Hepatocyte (in vitro differentiated cells): ENCODE results near the gene CXXC1. TPM values are rescaled to one million over a fixed set of nuclear protein-coding genes. Genes with fewer than 3 reads are reported as not detected.
"Not testable (repeated sequence)": the region's sequence is repeated elsewhere in the genome, so short reads cannot be mapped to it uniquely, and the experiment has no call there.

Source experiments
- DNase-seq: peaks from one replicate; pipeline ENCODE4 v3.0.0-alpha.2; 2016; ENCODE audit warnings: low spot score
- H2AFZ ChIP-seq: fragments of 200-600 bp; sonication (generic); 2 replicates; pipeline ENCODE4 v1.6.0; 2016; ENCODE audit warnings: antibody characterized with exemption, mild to moderate bottlenecking
- H3K27ac ChIP-seq: fragments of 200-600 bp; sonication (generic); 2 replicates; pipeline ENCODE4 v1.5.1; 2016; ENCODE audit warnings: mild to moderate bottlenecking
- H3K27me3 ChIP-seq: fragments of 200-600 bp; sonication (generic); 2 replicates; pipeline ENCODE4 v1.6.1; 2016
- H3K36me3 ChIP-seq: fragments of 200-600 bp; sonication (generic); replicated peaks from 2 replicates; pipeline ENCODE4 v1.5.1; 2016; ENCODE audit warnings: low read depth; ENCODE audit not compliant: insufficient read depth
- H3K4me1 ChIP-seq: fragments of 200-600 bp; sonication (generic); 2 replicates; pipeline ENCODE4 v1.5.1; 2016; ENCODE audit warnings: mild to moderate bottlenecking, moderate library complexity; ENCODE audit not compliant: insufficient read depth
- H3K4me2 ChIP-seq: fragments of 200-600 bp; sonication (generic); 2 replicates; pipeline ENCODE4 v1.6.0; 2016
- H3K4me3 ChIP-seq: fragments of 200-600 bp; sonication (generic); 2 replicates; pipeline ENCODE4 v1.5.1; 2016; ENCODE audit warnings: mild to moderate bottlenecking
- H3K79me2 ChIP-seq: fragments of 200-600 bp; sonication (generic); 2 replicates; pipeline ENCODE4 v1.6.0; 2017; ENCODE audit warnings: mild to moderate bottlenecking
- H3K9me2 ChIP-seq: fragments of 200-600 bp; sonication (generic); replicated peaks from 2 replicates; pipeline ENCODE4 v1.6.0; 2017; ENCODE audit warnings: mild to moderate bottlenecking; ENCODE audit not compliant: insufficient read depth
- H3K9me3 ChIP-seq: fragments of 200-600 bp; sonication (generic); 2 replicates; pipeline ENCODE4 v1.5.1; 2016; ENCODE audit warnings: low read depth, mild to moderate bottlenecking
- H4K20me1 ChIP-seq: fragments of 200-600 bp; sonication (generic); 2 replicates; pipeline ENCODE4 v1.6.0; 2016; ENCODE audit warnings: mild to moderate bottlenecking; ENCODE audit not compliant: insufficient read depth, poor library complexity, severe bottlenecking
- EZH2 ChIP-seq: fragments of 200-600 bp; sonication (generic); IDR thresholded peaks from 2 replicates; pipeline ENCODE4 v1.6.1; 2016; ENCODE audit warnings: antibody characterized with exemption, mild to moderate bottlenecking, borderline replicate concordance
- EZH2phosphoT487 ChIP-seq: fragments of 200-600 bp; sonication (generic); IDR thresholded peaks from one replicate; pipeline ENCODE4 v1.6.1; 2018; ENCODE audit warnings: antibody characterized with exemption, mild to moderate bottlenecking, low read depth, moderate library complexity; ENCODE audit not compliant: unreplicated experiment, severe bottlenecking
- WGBS: methylation state at CpG from one replicate; pipeline ENCODE4 v1.1.6; 2016; ENCODE audit warnings: low lambda C conversion rate; ENCODE audit errors: missing lambda C conversion rate; 5-methylcytosine and 5-hydroxymethylcytosine counted together
- polyA plus RNA-seq: library from polyadenylated mRNA; unstranded; fragments of >200 nt; fragmentation: Nextera tagmentation; extraction: Ambion mirVana; gene quantifications from 2 replicates; pipeline ENCODE4 v1.2.1, GENCODE V29; 2016
- total RNA-seq: library from RNA; depleted of rRNA; stranded (reverse); fragments of >200 nt; gene quantifications from 2 replicates; pipeline ENCODE4 v1.2.3, GENCODE V29; 2014
- TF ChIP-seq, protein P1 (sequence below): fragments of 200-600 bp; sonication (generic); IDR thresholded peaks from 2 replicates; pipeline ENCODE4 v1.5.1; 2016; ENCODE audit warnings: antibody characterized with exemption, mild to moderate bottlenecking; ENCODE audit not compliant: poor library complexity

Gene CXXC1
- total and polyA plus RNA-seq, 2 experiments from 2014 or later: 52.7 to 68.3 TPM

DNA sequence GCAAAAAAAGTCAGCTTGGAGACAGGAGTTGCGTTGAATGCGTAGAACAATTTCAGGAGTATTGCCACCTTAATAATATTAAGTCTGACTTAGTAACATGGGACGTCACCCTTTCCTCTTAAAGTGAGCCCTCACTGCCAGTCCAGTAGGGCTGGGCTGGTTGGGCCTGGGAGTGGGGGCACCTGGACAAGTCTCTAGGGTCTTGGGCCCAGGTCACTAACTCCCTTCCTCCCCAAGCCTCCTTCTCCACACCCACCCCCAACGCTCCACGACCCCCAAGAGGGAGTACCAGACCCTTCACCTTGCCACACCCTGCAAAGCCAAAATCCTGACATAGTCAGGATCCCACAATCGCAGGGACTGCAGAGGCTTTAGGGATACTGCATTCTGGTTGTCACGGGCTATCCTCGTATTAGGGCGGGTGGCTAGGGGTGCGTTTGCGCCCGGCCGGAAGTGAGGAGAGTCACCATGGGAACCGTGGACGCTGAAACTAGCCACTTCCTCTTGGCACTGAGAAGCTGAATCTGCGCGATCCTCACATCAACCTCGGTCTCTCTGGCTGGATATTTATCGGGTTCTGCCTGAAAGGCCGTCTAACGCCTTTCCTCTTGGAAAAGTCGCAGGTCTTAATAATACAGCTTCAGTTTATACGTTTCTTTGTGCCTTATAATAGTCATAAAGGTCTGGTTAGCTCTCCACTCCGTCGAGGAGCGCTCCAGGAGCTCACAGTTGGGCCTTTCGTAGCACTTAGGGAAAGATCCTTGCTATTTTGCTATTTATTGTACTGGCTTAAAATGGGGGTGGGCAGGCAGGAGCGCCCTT is 10.3 kb upstream of the CXXC1 start:
- Histone ChIP-seq H3K27ac (no peak overlapping the region), H3K4me2 (peak overlapping the region; percentile 95), H3K9me2 (no peaks in the 10 kb centered on the region), H2AFZ (peak overlapping the region; percentile 99), H3K36me3 (no peaks in the 10 kb centered on the region), H3K4me1 (no peaks in the 10 kb centered on the region), H4K20me1 (no peaks in the 10 kb centered on the region), H3K27me3 (no peaks in the 10 kb centered on the region), H3K9me3 (no peaks in the 10 kb centered on the region), H3K79me2 (no peaks in the 10 kb centered on the region), H3K4me3 (peak overlapping the region; percentile 59)
- TF ChIP-seq EZH2phosphoT487: no peak
- no peak for TF ChIP-seq EZH2
- TF ChIP-seq, protein P1, sequence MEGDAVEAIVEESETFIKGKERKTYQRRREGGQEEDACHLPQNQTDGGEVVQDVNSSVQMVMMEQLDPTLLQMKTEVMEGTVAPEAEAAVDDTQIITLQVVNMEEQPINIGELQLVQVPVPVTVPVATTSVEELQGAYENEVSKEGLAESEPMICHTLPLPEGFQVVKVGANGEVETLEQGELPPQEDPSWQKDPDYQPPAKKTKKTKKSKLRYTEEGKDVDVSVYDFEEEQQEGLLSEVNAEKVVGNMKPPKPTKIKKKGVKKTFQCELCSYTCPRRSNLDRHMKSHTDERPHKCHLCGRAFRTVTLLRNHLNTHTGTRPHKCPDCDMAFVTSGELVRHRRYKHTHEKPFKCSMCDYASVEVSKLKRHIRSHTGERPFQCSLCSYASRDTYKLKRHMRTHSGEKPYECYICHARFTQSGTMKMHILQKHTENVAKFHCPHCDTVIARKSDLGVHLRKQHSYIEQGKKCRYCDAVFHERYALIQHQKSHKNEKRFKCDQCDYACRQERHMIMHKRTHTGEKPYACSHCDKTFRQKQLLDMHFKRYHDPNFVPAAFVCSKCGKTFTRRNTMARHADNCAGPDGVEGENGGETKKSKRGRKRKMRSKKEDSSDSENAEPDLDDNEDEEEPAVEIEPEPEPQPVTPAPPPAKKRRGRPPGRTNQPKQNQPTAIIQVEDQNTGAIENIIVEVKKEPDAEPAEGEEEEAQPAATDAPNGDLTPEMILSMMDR: no peak
- WGBS: 30% methylated on average over 27 of the region's 28 CpGs
- DNase-seq: peak; percentile 70

DNA sequence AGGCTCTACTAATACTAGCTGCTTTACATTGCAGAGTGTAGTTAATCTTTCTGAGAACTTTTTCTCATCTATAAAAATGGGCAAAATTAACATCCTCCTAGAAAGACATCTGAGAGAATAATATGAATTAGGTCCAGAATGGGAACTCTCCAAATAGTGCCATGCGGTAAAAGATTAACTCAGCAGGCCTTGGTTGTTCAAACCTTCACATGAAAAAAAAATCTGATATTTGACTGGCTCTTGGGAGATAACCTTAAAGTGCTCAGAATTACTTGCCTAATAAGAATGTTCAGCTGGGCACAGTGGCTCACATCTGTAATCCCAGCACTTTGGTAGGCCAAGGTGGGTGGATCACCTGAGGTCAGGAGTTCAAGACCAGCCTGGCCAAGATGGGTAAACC is 5.5 kb upstream of the CXXC1 start:
- no peaks in the 10 kb centered on the region for H3K79me2 ChIP-seq
- no peak overlapping the region for H2AFZ ChIP-seq
- H4K20me1 ChIP-seq: no peaks in the 10 kb centered on the region
- no peaks in the 10 kb centered on the region for H3K9me3 ChIP-seq
- no peaks in the 10 kb centered on the region for H3K9me2 ChIP-seq
- no peak for DNase-seq
- H3K4me3 ChIP-seq: no peak overlapping the region
- H3K27ac ChIP-seq: no peak overlapping the region
- no peaks in the 10 kb centered on the region for H3K4me1 ChIP-seq
- no peak for TF ChIP-seq EZH2phosphoT487
- no peak for TF ChIP-seq EZH2
- TF ChIP-seq, protein P1: no peak
- 83% methylated on average over 1 of the region's 1 CpG for WGBS
- H3K27me3 ChIP-seq: no peaks in the 10 kb centered on the region
- no peaks in the 10 kb centered on the region for H3K36me3 ChIP-seq
- no peak overlapping the region for H3K4me2 ChIP-seq

DNA sequence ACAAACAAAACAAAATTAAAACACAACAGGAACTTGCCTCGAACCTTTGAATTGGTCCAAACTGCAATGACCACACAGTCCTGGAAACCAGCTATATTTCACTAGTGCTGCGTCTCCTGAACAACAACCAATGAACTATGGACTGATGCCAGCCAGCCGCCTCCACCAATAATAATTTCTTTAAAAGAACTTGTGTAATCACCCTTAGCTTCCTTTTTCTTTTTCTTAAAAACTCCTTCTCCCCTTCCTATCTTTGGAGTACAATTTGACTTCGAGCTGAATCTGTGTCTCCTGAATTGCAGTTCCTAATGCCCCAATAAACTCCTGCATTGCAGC is 1.6 kb upstream of the CXXC1 start:
- Histone ChIP-seq H4K20me1 (no peaks in the 10 kb centered on the region), H3K9me2 (no peaks in the 10 kb centered on the region), H3K4me2 (no peak overlapping the region), H3K9me3 (no peaks in the 10 kb centered on the region), H3K36me3 (no peaks in the 10 kb centered on the region), H3K79me2 (peaks cover 12% of the 10 kb centered on the region), H3K4me3 (no peak overlapping the region), H3K27ac (no peak overlapping the region), H3K27me3 (no peaks in the 10 kb centered on the region), H2AFZ (no peak overlapping the region), H3K4me1 (no peaks in the 10 kb centered on the region)
- 96% methylated on average over 4 of the region's 4 CpGs for WGBS
- DNase-seq: no peak
- TF ChIP-seq EZH2phosphoT487: no peak

DNA sequence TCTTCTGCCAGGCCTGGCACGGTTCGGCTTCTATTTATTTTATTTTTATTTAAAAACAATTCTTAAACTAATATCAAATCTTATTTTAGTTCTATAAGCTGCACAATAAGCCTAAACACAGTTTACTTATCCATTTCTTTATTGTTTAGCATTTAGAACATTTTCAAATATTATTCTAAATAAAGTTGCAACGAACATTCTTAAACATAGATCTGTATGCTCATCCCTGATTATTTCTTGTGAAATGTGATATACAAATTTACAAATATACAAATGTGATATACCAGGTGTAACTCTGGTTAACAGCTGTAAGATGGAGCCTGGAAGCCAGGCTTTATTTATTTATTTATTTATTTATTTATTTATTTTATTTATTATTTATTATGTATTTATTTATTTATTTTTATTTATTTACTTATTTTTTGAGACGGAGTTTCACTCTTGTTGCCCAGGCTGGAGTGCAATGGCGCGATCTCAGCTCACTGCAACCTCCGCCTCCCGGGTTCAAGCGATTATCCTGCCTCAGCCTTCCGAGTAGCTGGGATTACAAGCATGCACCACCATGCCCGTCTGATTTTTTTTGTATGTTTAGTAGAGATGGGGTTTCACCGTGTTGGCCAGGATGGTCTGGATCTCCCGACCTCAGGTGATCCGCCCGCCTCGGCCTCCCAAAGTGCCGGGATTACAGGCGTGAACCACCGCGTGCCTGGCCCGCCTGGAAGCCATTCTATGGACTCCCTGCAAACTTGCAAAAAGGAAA is 1.0 kb upstream of the CXXC1 start:
- not testable (repeated sequence) for H3K4me1 ChIP-seq, H4K20me1 ChIP-seq, DNase-seq, H3K36me3 ChIP-seq, H3K9me3 ChIP-seq, H3K9me2 ChIP-seq, H3K27me3 ChIP-seq
- H3K79me2 ChIP-seq: peaks cover 12% of the 10 kb centered on the region
- 78% methylated on average over 21 of the region's 21 CpGs for WGBS
- H3K4me2 ChIP-seq: peak overlapping the region; percentile 80
- peak overlapping the region; percentile 80 for H2AFZ ChIP-seq
- H3K27ac ChIP-seq: peak overlapping the region; percentile 72
- peak overlapping the region; percentile 40 for H3K4me3 ChIP-seq
